KMS-11 (cell line): ENCODE data around the gene RIF1.

ENCODE experiments used
- H2AFZ ChIP-seq: fragments of 200-600 bp; sonication (generic); 2 replicates; pipeline ENCODE4 v1.6.1; 2016; ENCODE audit warnings: antibody characterized with exemption, mixed run types, low read depth
- H3K27ac ChIP-seq: fragments of 200-600 bp; sonication (generic); 2 replicates; pipeline ENCODE4 v1.6.1; 2016; ENCODE audit warnings: mild to moderate bottlenecking, mixed run types
- H3K27me3 ChIP-seq: fragments of 200-600 bp; sonication (generic); 2 replicates; pipeline ENCODE4 v1.6.1; 2017; ENCODE audit warnings: mild to moderate bottlenecking, low read depth, mixed run types, moderate library complexity; ENCODE audit not compliant: insufficient read depth
- H3K36me3 ChIP-seq: fragments of 200-600 bp; sonication (generic); 2 replicates; pipeline ENCODE4 v1.6.1; 2017; ENCODE audit warnings: mild to moderate bottlenecking, mixed run types; ENCODE audit not compliant: insufficient read depth
- H3K4me1 ChIP-seq: fragments of 200-600 bp; sonication (generic); 2 replicates; pipeline ENCODE4 v1.6.1; 2016; ENCODE audit warnings: mild to moderate bottlenecking, low read depth, mixed run types; ENCODE audit not compliant: poor library complexity, severe bottlenecking
- H3K4me2 ChIP-seq: fragments of 200-600 bp; sonication (generic); 2 replicates; pipeline ENCODE4 v1.7.0; 2016; ENCODE audit warnings: mild to moderate bottlenecking, mixed run types
- H3K4me3 ChIP-seq: fragments of 200-600 bp; sonication (generic); IDR thresholded peaks from 2 replicates; pipeline ENCODE4 v1.6.1; 2017; ENCODE audit warnings: low read depth, low read length, mixed read lengths; ENCODE audit not compliant: insufficient read depth
- H3K79me2 ChIP-seq: fragments of 200-600 bp; sonication (generic); 2 replicates; pipeline ENCODE4 v1.6.1; 2016; ENCODE audit warnings: low read depth, mixed run types; ENCODE audit not compliant: insufficient read depth
- H3K9ac ChIP-seq: fragments of 200-600 bp; sonication (generic); 2 replicates; pipeline ENCODE4 v1.6.1; 2016; ENCODE audit warnings: mild to moderate bottlenecking, mixed run types
- H4K20me1 ChIP-seq: fragments of 200-600 bp; sonication (generic); 2 replicates; pipeline ENCODE4 v1.6.1; 2016; ENCODE audit warnings: mild to moderate bottlenecking, mixed run types; ENCODE audit not compliant: insufficient read depth
- TF ChIP-seq, protein P1 (sequence below): fragments of 200-600 bp; sonication (generic); conservative IDR thresholded peaks from 2 replicates; pipeline ENCODE4 v1.6.1; 2017; ENCODE audit warnings: low read depth, mild to moderate bottlenecking, antibody characterized with exemption, low read length, moderate library complexity, mixed read lengths

The RIF1 gene

DNA sequence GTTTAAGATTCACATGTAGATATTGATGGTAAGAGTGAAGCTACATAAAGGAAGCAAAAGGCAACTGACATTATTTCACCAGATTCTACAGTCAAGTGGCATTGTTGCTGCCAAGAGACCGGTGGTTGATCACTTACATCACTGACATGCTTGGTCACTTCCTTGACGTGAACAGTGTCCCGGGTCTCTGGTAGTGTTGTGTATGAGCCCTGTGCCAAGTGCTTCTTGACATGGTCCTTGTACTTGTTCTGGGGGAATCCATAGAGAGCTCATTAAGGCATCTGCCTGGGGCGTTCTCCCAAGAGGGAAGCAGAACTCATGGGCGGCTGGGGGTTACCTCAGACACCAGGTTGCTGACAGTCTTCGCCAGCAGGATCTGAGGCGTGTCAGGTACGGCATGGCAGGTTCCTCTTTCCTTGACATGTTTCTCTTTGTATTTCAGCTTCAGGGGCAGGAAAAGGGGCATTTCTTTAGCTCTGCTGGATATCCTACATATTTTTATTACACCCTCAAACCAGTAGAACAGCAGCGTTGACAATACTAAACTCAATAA, 116.2 kb downstream of the RIF1 start:
- Histone ChIP-seq H3K79me2 (no peaks in the 10 kb centered on the region), H4K20me1 (no peaks in the 10 kb centered on the region), H3K27ac (no peak overlapping the region), H3K36me3 (no peaks in the 10 kb centered on the region), H3K4me1 (no peaks in the 10 kb centered on the region), H3K4me3 (no peak overlapping the region), H2AFZ (no peak overlapping the region), H3K9ac (no peak overlapping the region), H3K4me2 (no peak overlapping the region), H3K27me3 (no peaks in the 10 kb centered on the region)
- TF ChIP-seq, protein P1, sequence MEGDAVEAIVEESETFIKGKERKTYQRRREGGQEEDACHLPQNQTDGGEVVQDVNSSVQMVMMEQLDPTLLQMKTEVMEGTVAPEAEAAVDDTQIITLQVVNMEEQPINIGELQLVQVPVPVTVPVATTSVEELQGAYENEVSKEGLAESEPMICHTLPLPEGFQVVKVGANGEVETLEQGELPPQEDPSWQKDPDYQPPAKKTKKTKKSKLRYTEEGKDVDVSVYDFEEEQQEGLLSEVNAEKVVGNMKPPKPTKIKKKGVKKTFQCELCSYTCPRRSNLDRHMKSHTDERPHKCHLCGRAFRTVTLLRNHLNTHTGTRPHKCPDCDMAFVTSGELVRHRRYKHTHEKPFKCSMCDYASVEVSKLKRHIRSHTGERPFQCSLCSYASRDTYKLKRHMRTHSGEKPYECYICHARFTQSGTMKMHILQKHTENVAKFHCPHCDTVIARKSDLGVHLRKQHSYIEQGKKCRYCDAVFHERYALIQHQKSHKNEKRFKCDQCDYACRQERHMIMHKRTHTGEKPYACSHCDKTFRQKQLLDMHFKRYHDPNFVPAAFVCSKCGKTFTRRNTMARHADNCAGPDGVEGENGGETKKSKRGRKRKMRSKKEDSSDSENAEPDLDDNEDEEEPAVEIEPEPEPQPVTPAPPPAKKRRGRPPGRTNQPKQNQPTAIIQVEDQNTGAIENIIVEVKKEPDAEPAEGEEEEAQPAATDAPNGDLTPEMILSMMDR = no peak

DNA sequence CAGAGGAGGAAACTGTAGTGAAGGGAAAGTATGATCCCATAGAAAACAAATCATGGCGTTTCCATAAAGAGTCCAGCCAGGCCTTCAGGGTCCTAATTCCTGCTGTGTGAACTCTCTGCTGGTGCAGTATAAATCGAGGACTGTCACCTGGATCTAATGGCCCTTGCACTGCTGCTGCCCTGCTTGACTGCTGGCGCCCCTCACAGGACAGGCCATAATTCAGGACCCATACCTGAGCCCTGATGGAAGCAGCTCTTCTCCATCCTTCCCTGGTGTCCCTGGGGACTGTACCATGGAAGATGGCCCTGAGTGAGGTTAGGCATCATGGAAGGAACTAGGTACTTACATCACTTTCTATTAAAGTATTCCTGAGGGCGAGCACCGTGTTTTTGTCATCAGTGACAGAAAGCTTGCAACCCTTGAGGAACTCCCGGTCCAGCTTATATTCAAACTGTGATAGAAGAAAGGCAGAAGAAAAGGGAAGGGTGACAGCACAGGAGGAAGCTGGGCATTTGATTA, 116.9 kb downstream of the RIF1 start:
- TF ChIP-seq, protein P1 = no peak
- no peak overlapping the region for H3K4me3 ChIP-seq
- H3K79me2 ChIP-seq = no peaks in the 10 kb centered on the region
- no peak overlapping the region for H3K9ac ChIP-seq
- H3K27me3 ChIP-seq = no peaks in the 10 kb centered on the region
- H3K27ac ChIP-seq = no peak overlapping the region
- no peak overlapping the region for H3K4me2 ChIP-seq
- H3K36me3 ChIP-seq = no peaks in the 10 kb centered on the region
- H4K20me1 ChIP-seq = no peaks in the 10 kb centered on the region
- H3K4me1 ChIP-seq = no peaks in the 10 kb centered on the region
- no peak overlapping the region for H2AFZ ChIP-seq
